ENCODE measurements around the gene MRPL2. TPM values are rescaled to one million over a fixed set of nuclear protein-coding genes. Genes with fewer than 3 reads are reported as not detected.

The MRPL2 gene
- total RNA-seq, 1 experiment from 2014 or later: 123 TPM

DNA sequence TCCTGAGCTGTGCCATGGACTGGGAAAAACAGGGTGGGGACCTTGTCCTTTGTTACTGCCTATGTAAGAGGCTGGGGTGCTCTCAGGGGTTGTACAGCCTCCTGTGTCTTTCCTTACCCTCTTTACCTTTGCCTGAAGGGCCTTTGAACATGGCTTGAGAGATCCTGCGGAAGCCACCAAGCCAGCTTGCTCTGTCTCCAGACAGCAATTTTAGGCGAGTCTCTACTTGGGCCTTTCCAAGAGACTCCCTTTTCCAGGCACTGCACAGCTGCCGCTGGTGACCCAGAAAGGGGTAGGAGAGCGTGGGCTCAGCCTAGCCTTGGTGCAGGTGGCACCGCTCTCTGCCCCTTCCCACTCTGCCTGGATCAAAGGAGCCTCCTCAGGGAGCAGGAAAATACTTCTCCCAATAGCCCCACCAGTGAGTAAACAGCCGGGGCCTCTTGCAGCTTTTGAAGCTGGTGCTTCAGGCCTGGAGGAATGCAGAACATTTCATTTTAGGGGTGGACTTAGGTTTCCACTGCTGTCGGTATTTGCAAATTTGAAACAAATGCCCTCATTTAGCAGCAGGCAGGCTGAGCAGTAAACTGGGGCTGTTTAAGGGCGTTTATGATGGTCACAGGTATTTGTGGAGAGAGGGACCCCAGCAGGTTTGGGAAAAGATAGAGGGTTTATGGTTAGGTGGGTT lies 30.8 kb upstream of the MRPL2 start:
- H3K9me3 Mint-ChIP-seq (ENCODE audit: unreplicated experiment): no peaks in the 10 kb centered on the region
- H3K27me3 ChIP-seq (replicated peaks; ENCODE audit: control insufficient read depth, insufficient read depth, low read length): no peaks in the 10 kb centered on the region
- H3K36me3 ChIP-seq (ENCODE audit: control insufficient read depth, insufficient read depth, low read length): no peaks in the 10 kb centered on the region
- peaks cover 21% of the 10 kb centered on the region for H3K36me3 Mint-ChIP-seq (ENCODE audit: insufficient read depth, unreplicated experiment)
- no peak overlapping the region; the same call in none of the 2 replicates for H3K4me3 ChIP-seq (ENCODE audit: low read depth, low read length)
- no peaks in the 10 kb centered on the region for H3K9me3 ChIP-seq
- H3K27ac Mint-ChIP-seq (ENCODE audit: unreplicated experiment): peak overlapping the region; percentile 90
- DNase-seq: peak; percentile 83 to 87
- H3K4me1 Mint-ChIP-seq (ENCODE audit: low read depth, unreplicated experiment): peaks cover 32% of the 10 kb centered on the region
- H3K4me1 ChIP-seq: peaks cover 61% of the 10 kb centered on the region
- POLR2A ChIA-PET: interaction anchor here (0.6 to 2.0 kb wide), 3 partner anchors 14 to 278 kb away, joined by 3 to 16 read pairs (median 3); partner anchors contain the start of genes CUL7 and PTK7
- TF ChIP-seq CTCF (IDR thresholded peaks at IDR 0.05; ENCODE audit: insufficient read depth in 1 of 2, low read depth in 1 of 2, low read length in 1 of 2, severe bottlenecking in 1 of 2, unreplicated experiment in 1 of 2): no peak
- CTCF ChIA-PET: interaction anchor here (1.4 kb wide), 1 partner anchor 40 kb away, joined by 4 read pairs; no protein-coding TSS in a partner anchor
- H3K27me3 Mint-ChIP-seq (ENCODE audit: insufficient read depth, unreplicated experiment): no peaks in the 10 kb centered on the region
- peak overlapping the region; percentile 67 for H3K4me3 Mint-ChIP-seq (ENCODE audit: unreplicated experiment)
- no TSS peak for BruUV-seq (replicated peaks)
- intact Hi-C loops (cut with micrococcal nuclease; ENCODE audit: unreplicated experiment): loop anchor here (1.0 to 2.0 kb wide), 2 partner anchors 13 to 31 kb away; partner anchors contain the start of genes KLC4, MRPL2 and PTK7

DNA sequence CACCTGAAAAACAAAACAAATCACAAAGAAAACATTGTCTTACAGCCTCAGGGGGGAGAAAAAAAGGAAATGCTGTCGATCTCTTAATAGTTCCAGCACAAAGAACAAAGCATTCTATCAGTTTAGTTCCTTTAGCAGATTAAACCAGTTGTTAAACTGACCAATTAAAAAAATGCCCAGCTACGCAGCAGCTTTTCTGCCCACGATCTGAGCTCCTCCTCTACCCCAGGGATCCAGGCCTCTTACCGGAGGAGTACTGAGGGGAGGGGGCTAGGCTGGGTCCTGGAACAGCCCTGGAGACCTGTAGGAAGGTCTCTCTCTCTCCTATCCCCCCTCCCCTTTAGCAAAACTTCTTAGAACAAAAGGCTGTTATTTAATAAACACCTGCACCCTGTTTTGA lies 30.2 kb upstream of the MRPL2 start:
- Histone ChIP-seq H3K27me3 (replicated peaks; ENCODE audit: control insufficient read depth, insufficient read depth, low read length) (no peaks in the 10 kb centered on the region), H3K4me3 (ENCODE audit: low read depth, low read length) (no peak overlapping the region; the same call in none of the 2 replicates), H3K9me3 (no peaks in the 10 kb centered on the region), H3K36me3 (ENCODE audit: control insufficient read depth, insufficient read depth, low read length) (no peaks in the 10 kb centered on the region), H3K4me1 (peaks cover 61% of the 10 kb centered on the region)
- no peaks in the 10 kb centered on the region for H3K9me3 Mint-ChIP-seq (ENCODE audit: unreplicated experiment)
- POLR2A ChIA-PET: interaction anchor here (0.6 to 2.0 kb wide), 3 partner anchors 13 to 279 kb away, joined by 3 to 16 read pairs (median 3); partner anchors contain the start of genes CUL7 and PTK7
- TF ChIP-seq CTCF (IDR thresholded peaks at IDR 0.05; ENCODE audit: insufficient read depth in 1 of 2, low read depth in 1 of 2, low read length in 1 of 2, severe bottlenecking in 1 of 2, unreplicated experiment in 1 of 2): no peak
- peaks cover 21% of the 10 kb centered on the region for H3K36me3 Mint-ChIP-seq (ENCODE audit: insufficient read depth, unreplicated experiment)
- DNase-seq: peak in 1 of 2 experiments; percentile 55
- peaks cover 32% of the 10 kb centered on the region for H3K4me1 Mint-ChIP-seq (ENCODE audit: low read depth, unreplicated experiment)
- no peaks in the 10 kb centered on the region for H3K27me3 Mint-ChIP-seq (ENCODE audit: insufficient read depth, unreplicated experiment)
- CTCF ChIA-PET: interaction anchor here (0.6 to 1.4 kb wide), 2 partner anchors 40 to 276 kb away, joined by 4 to 5 read pairs; no protein-coding TSS in a partner anchor
- H3K27ac Mint-ChIP-seq (ENCODE audit: unreplicated experiment): peak overlapping the region; percentile 90
- no TSS peak for BruUV-seq (replicated peaks)
- peak overlapping the region; percentile 67 for H3K4me3 Mint-ChIP-seq (ENCODE audit: unreplicated experiment)
- intact Hi-C loops (cut with micrococcal nuclease; ENCODE audit: unreplicated experiment): no loop called here

GRCh38 chr6:43088654-43089056 lies 29.4 kb upstream of the MRPL2 start:
- Histone ChIP-seq H3K4me1 (peaks cover 55% of the 10 kb centered on the region), H3K36me3 (ENCODE audit: control insufficient read depth, insufficient read depth, low read length) (no peaks in the 10 kb centered on the region), H3K27me3 (replicated peaks; ENCODE audit: control insufficient read depth, insufficient read depth, low read length) (no peaks in the 10 kb centered on the region), H3K4me3 (ENCODE audit: low read depth, low read length) (no peak overlapping the region), H3K9me3 (no peaks in the 10 kb centered on the region)
- TF ChIP-seq CTCF (IDR thresholded peaks at IDR 0.05; ENCODE audit: insufficient read depth in 1 of 2, low read depth in 1 of 2, low read length in 1 of 2, severe bottlenecking in 1 of 2, unreplicated experiment in 1 of 2): no peak
- intact Hi-C loops (cut with micrococcal nuclease; ENCODE audit: unreplicated experiment): no loop called here
- no peaks in the 10 kb centered on the region for H3K9me3 Mint-ChIP-seq (ENCODE audit: unreplicated experiment)
- no peaks in the 10 kb centered on the region for H3K27me3 Mint-ChIP-seq (ENCODE audit: insufficient read depth, unreplicated experiment)
- BruUV-seq (replicated peaks): no TSS peak
- no peak for DNase-seq
- peak overlapping the region; percentile 90 for H3K27ac Mint-ChIP-seq (ENCODE audit: unreplicated experiment)
- peak overlapping the region; percentile 67 for H3K4me3 Mint-ChIP-seq (ENCODE audit: unreplicated experiment)
- ChIA-PET CTCF (no interaction called here), POLR2A (no interaction called here)
- H3K4me1 Mint-ChIP-seq (ENCODE audit: low read depth, unreplicated experiment): peaks cover 27% of the 10 kb centered on the region
- peaks cover 16% of the 10 kb centered on the region for H3K36me3 Mint-ChIP-seq (ENCODE audit: insufficient read depth, unreplicated experiment)

Data from Caco-2 (cell line).